Caco-2 (cell line): ENCODE results near the gene SLC36A1. TPM values are rescaled to one million over a fixed set of nuclear protein-coding genes. Genes with fewer than 3 reads are reported as not detected.

Experiments
- BruUV-seq: library from RNA; stranded (reverse); fragments of 400-500 nt; replicated peaks from 2 replicates; lab custom pipeline; 2021; lab: Mats Ljungman, UMichigan
- CTCF ChIA-PET: fragments of 300-600 bp; sonication (Branson Sonifier 250); formaldehyde crosslinking; loops from one replicate; lab custom pipeline; 2022; ENCODE audit warnings: antibody characterized with exemption; lab: Charles Lee
- POLR2A ChIA-PET: fragments of 300-600 bp; sonication (Branson Sonifier 250); formaldehyde crosslinking; loops from one replicate; lab custom pipeline; 2022; ENCODE audit warnings: antibody characterized with exemption; lab: Charles Lee
- DNase-seq, 2 experiments: peaks; one replicate each; pipeline versions ENCODE4 v3.0.0 to v3.0.0-alpha.2; 2020 to 2022
- H3K27me3 ChIP-seq: replicated peaks from 2 replicates; pipeline ENCODE4 v1.6.0; 2011; ENCODE audit warnings: low read length; ENCODE audit not compliant: control insufficient read depth, insufficient read depth
- H3K36me3 ChIP-seq: 2 replicates; pipeline ENCODE4 v1.5.1; 2011; ENCODE audit warnings: low read length; ENCODE audit not compliant: control insufficient read depth, insufficient read depth
- H3K4me1 ChIP-seq: fragments of 250-450 bp; sonication (Bioruptor Pico); 2 replicates; pipeline ENCODE4 v1.5.1; 2020; ENCODE audit warnings: mild to moderate bottlenecking
- H3K4me3 ChIP-seq: 2 replicates; pipeline ENCODE4 v1.5.1; 2011; ENCODE audit warnings: low read depth, mild to moderate bottlenecking, control low read depth, low read length
- H3K9me3 ChIP-seq: fragments of 250-450 bp; sonication (Bioruptor Pico); 2 replicates; pipeline ENCODE4 v1.5.1; 2020; ENCODE audit warnings: mild to moderate bottlenecking, moderate library complexity
- H3K27ac Mint-ChIP-seq: one replicate; pipeline ENCODE4 v1.8.0; 2022; ENCODE audit warnings: mixed read lengths; ENCODE audit not compliant: unreplicated experiment
- H3K27me3 Mint-ChIP-seq: one replicate; pipeline ENCODE4 v1.8.0; 2022; ENCODE audit warnings: mixed read lengths; ENCODE audit not compliant: insufficient read depth, unreplicated experiment
- H3K36me3 Mint-ChIP-seq: one replicate; pipeline ENCODE4 v1.8.0; 2022; ENCODE audit warnings: mild to moderate bottlenecking, mixed read lengths; ENCODE audit not compliant: insufficient read depth, unreplicated experiment
- H3K4me1 Mint-ChIP-seq: one replicate; pipeline ENCODE4 v1.8.0; 2022; ENCODE audit warnings: low read depth, mixed read lengths; ENCODE audit not compliant: unreplicated experiment
- H3K4me3 Mint-ChIP-seq: one replicate; pipeline ENCODE4 v1.8.0; 2022; ENCODE audit warnings: mild to moderate bottlenecking, moderate library complexity, mixed read lengths; ENCODE audit not compliant: unreplicated experiment
- H3K9me3 Mint-ChIP-seq: one replicate; pipeline ENCODE4 v1.8.0; 2022; ENCODE audit warnings: mixed read lengths; ENCODE audit not compliant: unreplicated experiment
- intact Hi-C: fragments of 100-400 bp; cut with micrococcal nuclease; formaldehyde crosslinking; loops from one replicate; pipeline ENCODE4 v1.10.0; 2022; ENCODE audit not compliant: unreplicated experiment
- total RNA-seq: library from RNA; stranded (reverse); gene quantifications from 2 replicates; pipeline ENCODE4 v1.2.3, GENCODE V29; 2022
- TF ChIP-seq, protein P1 (sequence below), 2 experiments: fragments of 200-600 bp in 1 of 2; IDR thresholded peaks; 1 replicate in 1 of 2; 2 replicates in 1 of 2; pipeline versions ENCODE4 v1.5.1 to v1.8.0; 2011 to 2022; ENCODE audit warnings: antibody characterized with exemption in 1 of 2, control low read depth in 1 of 2, inconsistent platforms in 1 of 2, low read depth in 1 of 2, low read length in 1 of 2, mild to moderate bottlenecking in 1 of 2, moderate library complexity in 1 of 2; ENCODE audit not compliant: insufficient read depth in 1 of 2, severe bottlenecking in 1 of 2, unreplicated experiment in 1 of 2

SLC36A1 gene
- total RNA-seq, 1 experiment from 2014 or later = 18.2 TPM

- ChIA-PET POLR2A (no interaction called here), CTCF (no interaction called here)
- Mint-ChIP-seq H3K4me3 (no peak overlapping the region), H3K36me3 (no peaks in the 10 kb centered on the region), H3K27me3 (no peaks in the 10 kb centered on the region), H3K9me3 (no peaks in the 10 kb centered on the region), H3K27ac (no peak overlapping the region), H3K4me1 (no peaks in the 10 kb centered on the region)
- no peaks in the 10 kb centered on the region for H3K9me3 ChIP-seq
- DNase-seq = peak in 1 of 2 experiments; percentile 12
- no peaks in the 10 kb centered on the region for H3K4me1 ChIP-seq
- intact Hi-C loops = no loop called here
- no peak overlapping the region for H3K4me3 ChIP-seq
- no peaks in the 10 kb centered on the region for H3K27me3 ChIP-seq
- no TSS peak for BruUV-seq
- TF ChIP-seq, protein P1, sequence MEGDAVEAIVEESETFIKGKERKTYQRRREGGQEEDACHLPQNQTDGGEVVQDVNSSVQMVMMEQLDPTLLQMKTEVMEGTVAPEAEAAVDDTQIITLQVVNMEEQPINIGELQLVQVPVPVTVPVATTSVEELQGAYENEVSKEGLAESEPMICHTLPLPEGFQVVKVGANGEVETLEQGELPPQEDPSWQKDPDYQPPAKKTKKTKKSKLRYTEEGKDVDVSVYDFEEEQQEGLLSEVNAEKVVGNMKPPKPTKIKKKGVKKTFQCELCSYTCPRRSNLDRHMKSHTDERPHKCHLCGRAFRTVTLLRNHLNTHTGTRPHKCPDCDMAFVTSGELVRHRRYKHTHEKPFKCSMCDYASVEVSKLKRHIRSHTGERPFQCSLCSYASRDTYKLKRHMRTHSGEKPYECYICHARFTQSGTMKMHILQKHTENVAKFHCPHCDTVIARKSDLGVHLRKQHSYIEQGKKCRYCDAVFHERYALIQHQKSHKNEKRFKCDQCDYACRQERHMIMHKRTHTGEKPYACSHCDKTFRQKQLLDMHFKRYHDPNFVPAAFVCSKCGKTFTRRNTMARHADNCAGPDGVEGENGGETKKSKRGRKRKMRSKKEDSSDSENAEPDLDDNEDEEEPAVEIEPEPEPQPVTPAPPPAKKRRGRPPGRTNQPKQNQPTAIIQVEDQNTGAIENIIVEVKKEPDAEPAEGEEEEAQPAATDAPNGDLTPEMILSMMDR (IDR thresholded peaks at IDR 0.05; ENCODE audit: insufficient read depth in 1 of 2, low read depth in 1 of 2, low read length in 1 of 2, severe bottlenecking in 1 of 2, unreplicated experiment in 1 of 2) = no peak
- no peaks in the 10 kb centered on the region; the same call in 1 of the 2 replicates for H3K36me3 ChIP-seq
Measured at GRCh38 chr5:151496041-151496484, 48.7 kb downstream of the SLC36A1 start.

DNA sequence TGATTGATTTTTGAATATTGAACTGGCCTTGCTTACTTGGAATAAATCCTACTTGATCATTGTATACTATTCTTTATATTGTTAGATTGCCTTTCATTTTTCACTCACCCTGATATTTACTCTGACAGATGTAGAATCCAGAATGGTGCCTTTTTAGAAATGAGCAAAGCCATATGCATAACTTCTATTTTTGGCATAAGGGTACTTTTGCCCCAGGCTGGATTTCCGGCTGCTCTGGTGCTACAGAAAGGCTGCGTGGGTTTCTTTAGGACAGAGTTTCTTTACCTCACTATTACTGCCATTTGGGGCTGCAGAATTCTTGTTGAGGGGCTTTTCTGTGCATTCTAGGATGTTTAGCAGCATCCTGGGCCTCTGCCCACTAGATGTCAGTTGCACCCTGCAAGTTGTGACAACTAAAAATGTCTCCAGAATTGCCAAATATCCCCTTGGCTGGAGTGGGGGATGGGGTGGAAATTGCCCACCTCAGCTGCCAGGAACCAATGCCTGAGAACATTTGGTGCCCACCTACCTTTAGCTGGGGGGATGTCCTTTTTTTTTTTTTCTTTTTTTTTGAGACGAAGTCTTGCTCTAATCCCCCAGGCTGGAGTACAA, 50.1 kb downstream of the SLC36A1 start:
- POLR2A ChIA-PET = no interaction called here
- no peaks in the 10 kb centered on the region for H3K9me3 ChIP-seq
- Mint-ChIP-seq H3K36me3 (no peaks in the 10 kb centered on the region), H3K4me1 (no peaks in the 10 kb centered on the region), H3K9me3 (no peaks in the 10 kb centered on the region), H3K4me3 (no peak overlapping the region), H3K27me3 (no peaks in the 10 kb centered on the region), H3K27ac (no peak overlapping the region)
- CTCF ChIA-PET = no interaction called here
- no peaks in the 10 kb centered on the region; the same call in 1 of the 2 replicates for H3K36me3 ChIP-seq
- no TSS peak for BruUV-seq
- no peaks in the 10 kb centered on the region for H3K4me1 ChIP-seq
- intact Hi-C loops = no loop called here
- no peak overlapping the region for H3K4me3 ChIP-seq
- no peaks in the 10 kb centered on the region for H3K27me3 ChIP-seq
- TF ChIP-seq, protein P1 (IDR thresholded peaks at IDR 0.05; ENCODE audit: insufficient read depth in 1 of 2, low read depth in 1 of 2, low read length in 1 of 2, severe bottlenecking in 1 of 2, unreplicated experiment in 1 of 2) = no peak
- DNase-seq = no peak

- ChIA-PET POLR2A (no interaction called here), CTCF (interaction anchor here (1.2 to 1.3 kb wide), 2 partner anchors 51 to 154 kb away, joined by 3 to 6 read pairs; partner anchors contain the start of gene SLC36A1)
- no peaks in the 10 kb centered on the region for H3K27me3 Mint-ChIP-seq
- Histone ChIP-seq H3K36me3 (no peaks in the 10 kb centered on the region; the same call in 1 of the 2 replicates), H3K4me1 (no peaks in the 10 kb centered on the region), H3K9me3 (no peaks in the 10 kb centered on the region), H3K4me3 (no peak overlapping the region), H3K27me3 (no peaks in the 10 kb centered on the region)
- no peak for DNase-seq
- TF ChIP-seq, protein P1 (IDR thresholded peaks at IDR 0.05; ENCODE audit: insufficient read depth in 1 of 2, low read depth in 1 of 2, low read length in 1 of 2, severe bottlenecking in 1 of 2, unreplicated experiment in 1 of 2) = no peak
- H3K27ac Mint-ChIP-seq = no peak overlapping the region
- H3K4me1 Mint-ChIP-seq = no peaks in the 10 kb centered on the region
- H3K4me3 Mint-ChIP-seq = no peak overlapping the region
- intact Hi-C loops = no loop called here
- H3K36me3 Mint-ChIP-seq = no peaks in the 10 kb centered on the region
- no TSS peak for BruUV-seq
- no peaks in the 10 kb centered on the region for H3K9me3 Mint-ChIP-seq
Measured at GRCh38 chr5:151498395-151499155, 51.2 kb downstream of the SLC36A1 start.
